HCT116 (cell line): ENCODE data around the gene ERCC6L. TPM values are rescaled to one million over a fixed set of nuclear protein-coding genes. Genes with fewer than 3 reads are reported as not detected.

ENCODE experiments used
- ATAC-seq: fragments of 200-7000 bp; cut with Tn5 transposase; 2 replicates; pipeline ENCODE4 v1.9.1; 2020; ENCODE audit warnings: mild to moderate bottlenecking, moderate library complexity
- Bru-seq: library from RNA; stranded (reverse); fragments of 400-500 nt; gene quantifications from one replicate; lab custom pipeline; 2021; lab: Mats Ljungman, UMichigan
- BruChase-seq, 2 experiments: library from RNA; stranded (reverse); fragments of 400-500 nt; gene quantifications; one replicate each; lab custom pipeline; 2021; lab: Mats Ljungman, UMichigan
- BruUV-seq: library from RNA; stranded (reverse); fragments of 400-500 nt; replicated peaks from 2 replicates; lab custom pipeline; 2021; lab: Mats Ljungman, UMichigan
- CTCF ChIA-PET: fragments of 300-600 bp; sonication (Branson Sonifier 250); formaldehyde crosslinking; loops from one replicate; lab custom pipeline; 2021; ENCODE audit warnings: antibody characterized with exemption; lab: Charles Lee
- POLR2A ChIA-PET: fragments of 300-600, 350-600 bp; sonication (Branson Sonifier 250); formaldehyde crosslinking; loops from one replicate; lab custom pipeline; 2021; ENCODE audit warnings: antibody characterized with exemption; lab: Charles Lee
- RAD21 ChIA-PET, 2 experiments: fragments of 300-600 bp; sonication (Branson Sonifier 250); formaldehyde crosslinking; loops; one replicate each; lab custom pipeline; 2023; ENCODE audit warnings: low total read pairs in 2 of 2; ENCODE audit not compliant: uncharacterized antibody in 2 of 2, unreplicated experiment in 2 of 2, low non-redundant PET in 1 of 2; lab: Charles Lee
- DNase-seq: peaks from one replicate; pipeline ENCODE4 v3.0.0-alpha.2; 2010; ENCODE audit warnings: low read depth, low spot score
- H2AFZ ChIP-seq: fragments of 200-600 bp; shearing (Covaris generic), sonication (generic); 2 replicates; pipeline ENCODE4 v1.6.1; 2017; ENCODE audit warnings: low read depth, mixed run types, mixed read lengths, antibody characterized with exemption, low read length; ENCODE audit not compliant: poor library complexity, severe bottlenecking
- H3K27ac ChIP-seq: 2 replicates; pipeline ENCODE4 v1.5.1; 2012; ENCODE audit warnings: low read depth, low read length
- H3K27me3 ChIP-seq: fragments of 200-600 bp; sonication (generic); 2 replicates; pipeline ENCODE4 v1.6.1; 2016; ENCODE audit warnings: mixed run types, low read length, mixed read lengths; ENCODE audit not compliant: insufficient read depth
- H3K36me3 ChIP-seq, 2 experiments: fragments of 200-500 bp in 1 of 2; fragments of 200-600 bp in 1 of 2; sonication (Bioruptor generic) in 1 of 2; sonication (generic) in 1 of 2; 2 replicates each; pipeline versions ENCODE4 v1.5.1 to v1.6.1; 2014 to 2016; ENCODE audit warnings: low read length in 2 of 2, inconsistent platforms in 1 of 2, mixed read lengths in 1 of 2, mixed run types in 1 of 2; ENCODE audit not compliant: insufficient read depth in 2 of 2, control insufficient read depth in 1 of 2
- H3K4me1 ChIP-seq, 2 experiments: fragments of 200-600 bp in 1 of 2; sonication (generic) in 1 of 2; 2 replicates each; pipeline versions ENCODE4 v1.5.1 to v1.6.1; 2012 to 2017; ENCODE audit warnings: low read length in 2 of 2, inconsistent platforms in 1 of 2, mild to moderate bottlenecking in 1 of 2, mixed read lengths in 1 of 2, mixed run types in 1 of 2, moderate library complexity in 1 of 2; ENCODE audit not compliant: insufficient read depth in 2 of 2, control insufficient read depth in 1 of 2
- H3K4me2 ChIP-seq: fragments of 200-600 bp; sonication (generic); 2 replicates; pipeline ENCODE4 v1.6.1; 2017; ENCODE audit warnings: mixed run types, low read length, mixed read lengths
- H3K4me3 ChIP-seq, 2 experiments: fragments of 200-600 bp in 1 of 2; sonication (generic) in 1 of 2; replicated peaks in 1 of 2; 2 replicates each; pipeline ENCODE4 v1.5.1; 2011 to 2016; ENCODE audit warnings: low read length in 2 of 2, control low read depth in 1 of 2, low read depth in 1 of 2, mild to moderate bottlenecking in 1 of 2, mixed read lengths in 1 of 2, mixed run types in 1 of 2
- H3K79me2 ChIP-seq: fragments of 200-600 bp; sonication (generic); 2 replicates; pipeline ENCODE4 v1.6.1; 2017; ENCODE audit warnings: mild to moderate bottlenecking, mixed run types, low read length, moderate library complexity, mixed read lengths; ENCODE audit not compliant: insufficient read depth
- H3K9ac ChIP-seq: fragments of 200-600 bp; sonication (generic); 2 replicates; pipeline ENCODE4 v1.6.1; 2016; ENCODE audit warnings: low read length, mixed read lengths
- H3K9me2 ChIP-seq: fragments of 200-600 bp; sonication (generic), shearing (Covaris generic); 2 replicates; pipeline ENCODE4 v1.6.1; 2017; ENCODE audit warnings: mixed run types, mild to moderate bottlenecking, moderate library complexity; ENCODE audit not compliant: insufficient read depth
- H3K9me3 ChIP-seq, 2 experiments: fragments of 200-500 bp in 1 of 2; fragments of 200-600 bp in 1 of 2; sonication (Bioruptor generic) in 1 of 2; sonication (generic) in 1 of 2; 2 replicates each; pipeline ENCODE4 v1.6.1; 2014 to 2017; ENCODE audit warnings: low read length in 2 of 2, mixed read lengths in 2 of 2, inconsistent platforms in 1 of 2, low read depth in 1 of 2, mild to moderate bottlenecking in 1 of 2, mixed run types in 1 of 2, moderate library complexity in 1 of 2; ENCODE audit not compliant: control insufficient read depth in 1 of 2, insufficient read depth in 1 of 2
- H4K20me1 ChIP-seq: fragments of 200-600 bp; sonication (generic), shearing (Covaris generic); 2 replicates; pipeline ENCODE4 v1.6.1; 2017; ENCODE audit warnings: mixed run types, mild to moderate bottlenecking, moderate library complexity; ENCODE audit not compliant: insufficient read depth
- EGR1 ChIP-seq: IDR thresholded peaks from 2 replicates; pipeline ENCODE4 v1.6.1; 2012; ENCODE audit warnings: low read depth
- EZH2 ChIP-seq: fragments of 200-600 bp; sonication (generic); IDR thresholded peaks from 2 replicates; pipeline ENCODE4 v1.6.1; 2017; ENCODE audit warnings: antibody characterized with exemption, mixed run types
- JUND ChIP-seq: IDR thresholded peaks from 2 replicates; pipeline ENCODE4 v1.6.1; 2012
- MAX ChIP-seq: IDR thresholded peaks from 2 replicates; pipeline ENCODE4 v1.6.1; 2012
- POLR2A ChIP-seq: IDR thresholded peaks from 2 replicates; pipeline ENCODE4 v1.7.0; 2011; ENCODE audit warnings: borderline replicate concordance; ENCODE audit not compliant: insufficient read depth, insufficient read length; ENCODE audit errors: extremely low read depth
- POLR2AphosphoS5 ChIP-seq: IDR thresholded peaks from 2 replicates; pipeline ENCODE4 v1.6.1; 2011; ENCODE audit warnings: mild to moderate bottlenecking, low read depth, low read length, moderate library complexity
- RAD21 ChIP-seq: IDR thresholded peaks from 2 replicates; pipeline ENCODE4 v1.6.1; 2012; ENCODE audit warnings: low read depth, mild to moderate bottlenecking
- SIN3A ChIP-seq: IDR thresholded peaks from 2 replicates; pipeline ENCODE4 v1.6.1; 2012; ENCODE audit warnings: low read depth
- TCF7L2 ChIP-seq: IDR thresholded peaks from 2 replicates; pipeline ENCODE4 v1.7.0; 2011; ENCODE audit warnings: borderline replicate concordance, inconsistent platforms; ENCODE audit not compliant: insufficient read depth, insufficient read length; ENCODE audit errors: extremely low read depth
- intact Hi-C: fragments of 100-400 bp; cut with micrococcal nuclease; formaldehyde crosslinking; loops from 2 replicates; pipeline ENCODE4 v1.10.0; 2022
- long read RNA-seq: library from polyadenylated mRNA; unstranded; transcript quantifications from one replicate; pipeline ENCODE4 v2.0.0, GENCODE V29; 2021; ENCODE audit not compliant: unreplicated experiment
- polyA plus RNA-seq: library from polyadenylated mRNA; unstranded; fragments of >200 nt; gene quantifications from 2 replicates; pipeline ENCODE4 v1.2.1, GENCODE V29; 2012; ENCODE audit warnings: missing spikeins
- total RNA-seq: library from RNA; stranded (reverse); gene quantifications from one replicate; pipeline ENCODE4 v1.2.1, GENCODE V29; 2021; ENCODE audit not compliant: unreplicated experiment

ERCC6L gene
- total RNA-seq (12.5 TPM), Bru-seq, nascent RNA (percentile 51 among the genes with signal in this experiment), BruChase-seq, experiment 1, labeled RNA remaining after a 6-hour chase (percentile 40 among the genes with signal in this experiment), BruChase-seq, experiment 2, labeled RNA remaining after a 2-hour chase (percentile 61 among the genes with signal in this experiment)
- polyA plus RNA-seq = 2.6 and 4.8 TPM in 2 replicates
- long read RNA-seq, full-length matches to known transcripts = 46 of 50 reads
- long read RNA-seq, partial matches to known transcripts = 0 of 50 reads
- long read RNA-seq, other reads (novel, unspliced or antisense) = 4 of 50 reads

- ChIA-PET POLR2A (interaction anchor here (0.7 to 1.8 kb wide), 4 partner anchors 9 to 38 kb away, joined by 3 to 8 read pairs (median 4); partner anchors contain the start of gene RPS4X), CTCF (interaction anchor here (1.0 to 1.3 kb wide), 3 partner anchors 8 to 107 kb away, joined by 3 to 4 read pairs (median 3); partner anchors contain the start of genes RPS4X and RTL5), RAD21 (no interaction called here)
- DNase-seq = peak; percentile 69
- peaks cover 3% of the 10 kb centered on the region in 2 experiments; a peak in 2 of 4 replicates for H3K36me3 ChIP-seq
- H4K20me1 ChIP-seq = no peaks in the 10 kb centered on the region
- TF ChIP-seq POLR2A = peak; percentile 93
- no peak for TF ChIP-seq EZH2
- TF ChIP-seq JUND = no peak
- TF ChIP-seq POLR2AphosphoS5 = peak; percentile 79
- TF ChIP-seq TCF7L2 = no peak
- no peak for TF ChIP-seq RAD21
- peak; percentile 78 for TF ChIP-seq MAX
- peak; percentile 58; the same call in 1 of the 2 replicates for TF ChIP-seq SIN3A
- TF ChIP-seq EGR1 = peak; percentile 64
- ATAC-seq = peak; percentile 96
- H3K9me2 ChIP-seq = no peaks in the 10 kb centered on the region
- H3K27ac ChIP-seq = peak within 1 kb of the TSS; percentile 77
- no TSS peak for BruUV-seq
- H2AFZ ChIP-seq = no peak within 1 kb of the TSS
- intact Hi-C loops = no loop called here
- no peaks in the 10 kb centered on the region for H3K27me3 ChIP-seq
- peak within 1 kb of the TSS; percentile 78 for H3K4me2 ChIP-seq
- H3K79me2 ChIP-seq = peaks cover 36% of the 10 kb centered on the region
- H3K9me3 ChIP-seq = no peaks in the 10 kb centered on the region
- H3K9ac ChIP-seq = peak within 1 kb of the TSS; percentile 77
- peak within 1 kb of the TSS; percentile 68 to 79 for H3K4me3 ChIP-seq
- H3K4me1 ChIP-seq = no peaks in the 10 kb centered on the region; a peak in 2 of 4 replicates
Measured at GRCh38 chrX:72238721-72239475, at the start of gene ERCC6L. ERCC6L (minus strand) TSS chrX:72239027; CDS start chrX:72238911, 116 bp downstream.
